ENCODE data around the gene CCNL2.

GRCh38 chr1:1388078-1388472 lies 11.1 kb downstream of the CCNL2 start:
- no peak for TF ChIP-seq CTCF (IDR thresholded peaks at IDR 0.05)
- no peak for TF ChIP-seq IRF2 (CRISPR knock-in tag; IDR thresholded peaks at IDR 0.05; ENCODE audit: borderline replicate concordance, low read depth)

Measured in WTC11 (cell line).